DOHH2 (cell line): Measurements from ENCODE around the gene MLST8.

Experiments used
- H3F3A ChIP-seq: fragments of 200-600 bp; sonication (generic), shearing (Covaris generic); 2 replicates; pipeline ENCODE4 v1.6.0; 2016; ENCODE audit warnings: antibody characterized with exemption, mild to moderate bottlenecking; ENCODE audit not compliant: control insufficient read depth, insufficient read depth
- H3K27ac ChIP-seq: fragments of 200-600 bp; sonication (generic); 2 replicates; pipeline ENCODE4 v1.5.1; 2014; ENCODE audit warnings: low read depth, mild to moderate bottlenecking, low read length, moderate library complexity
- H3K27me3 ChIP-seq: fragments of 200-600 bp; sonication (generic); 2 replicates; pipeline ENCODE4 v1.6.1; 2014; ENCODE audit warnings: mild to moderate bottlenecking, low read length, mixed read lengths; ENCODE audit not compliant: control insufficient read depth
- H3K36me3 ChIP-seq: fragments of 200-600 bp; sonication (generic); 2 replicates; pipeline ENCODE4 v1.6.1; 2014; ENCODE audit warnings: mild to moderate bottlenecking, low read length, moderate library complexity, mixed read lengths; ENCODE audit not compliant: control insufficient read depth
- H3K4me1 ChIP-seq: fragments of 200-600 bp; sonication (generic); 2 replicates; pipeline ENCODE4 v1.6.1; 2014; ENCODE audit warnings: mild to moderate bottlenecking, low read length, mixed read lengths; ENCODE audit not compliant: control insufficient read depth
- H3K4me2 ChIP-seq: fragments of 200-600 bp; sonication (generic); 2 replicates; pipeline ENCODE4 v1.6.0; 2014; ENCODE audit warnings: mild to moderate bottlenecking, low read length, moderate library complexity
- H3K4me3 ChIP-seq: fragments of 200-600 bp; sonication (generic); 2 replicates; pipeline ENCODE4 v1.5.1; 2014; ENCODE audit warnings: mild to moderate bottlenecking, low read length, mixed read lengths
- H3K79me2 ChIP-seq: fragments of 200-600 bp; sonication (generic); 2 replicates; pipeline ENCODE4 v1.6.1; 2014; ENCODE audit warnings: mild to moderate bottlenecking, low read length, mixed read lengths; ENCODE audit not compliant: control insufficient read depth
- H3K9me2 ChIP-seq: fragments of 200-600 bp; sonication (generic); replicated peaks from 2 replicates; pipeline ENCODE4 v1.6.1; 2014; ENCODE audit warnings: mild to moderate bottlenecking, low read length, mixed read lengths; ENCODE audit not compliant: control insufficient read depth
- H3K9me3 ChIP-seq: fragments of 200-600 bp; sonication (generic); 2 replicates; pipeline ENCODE4 v1.6.1; 2014; ENCODE audit warnings: antibody characterized with exemption, low read length, mixed read lengths; ENCODE audit not compliant: control insufficient read depth, insufficient read depth
- H4K20me1 ChIP-seq: fragments of 200-600 bp; sonication (generic); 2 replicates; pipeline ENCODE4 v1.6.0; 2014; ENCODE audit warnings: low read depth, mild to moderate bottlenecking, antibody characterized with exemption, low read length, moderate library complexity; ENCODE audit not compliant: control insufficient read depth, insufficient read depth
- CTCF ChIP-seq: fragments of 200-600 bp; sonication (generic); IDR thresholded peaks from one replicate; pipeline ENCODE4 v1.5.1; 2014; ENCODE audit warnings: antibody characterized with exemption, mild to moderate bottlenecking, low read depth, low read length; ENCODE audit not compliant: poor library complexity, severe bottlenecking
- EZH2phosphoT487 ChIP-seq: fragments of 200-600 bp; sonication (generic); IDR thresholded peaks from 2 replicates; pipeline ENCODE4 v1.6.1; 2017; ENCODE audit warnings: borderline replicate concordance, mild to moderate bottlenecking, antibody characterized with exemption, low read length, moderate library complexity, mixed read lengths

MLST8 gene

DNA sequence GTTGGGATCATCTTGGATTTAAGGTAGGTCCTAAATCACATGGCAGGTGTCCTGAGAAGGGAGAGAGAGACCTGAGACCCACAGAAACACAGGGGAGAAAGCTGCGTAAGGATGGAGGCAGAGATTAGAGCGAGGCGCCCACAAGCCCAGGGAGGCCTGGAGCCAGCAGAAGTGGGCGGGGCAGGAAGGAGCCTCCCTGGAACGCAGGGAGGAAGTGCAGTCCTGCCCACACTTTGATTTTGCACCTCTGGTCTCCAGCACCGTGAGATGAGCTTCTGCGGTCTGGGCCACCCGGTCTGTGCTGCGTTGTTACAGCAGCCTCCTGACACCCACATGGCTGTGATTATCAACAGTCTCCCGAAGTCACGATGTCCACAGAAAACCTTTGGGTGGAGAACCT, 37.3 kb downstream of the MLST8 start:
- Histone ChIP-seq H3K36me3 (peaks cover 58% of the 10 kb centered on the region), H4K20me1 (no peaks in the 10 kb centered on the region), H3K4me2 (no peak overlapping the region), H3K4me1 (no peaks in the 10 kb centered on the region), H3K9me2 (no peaks in the 10 kb centered on the region), H3K27ac (no peak overlapping the region), H3K27me3 (no peaks in the 10 kb centered on the region), H3F3A (peaks cover 15% of the 10 kb centered on the region; the same call in 1 of the 2 replicates), H3K4me3 (no peak overlapping the region), H3K9me3 (no peaks in the 10 kb centered on the region), H3K79me2 (no peaks in the 10 kb centered on the region)
- TF ChIP-seq CTCF (no peak), EZH2phosphoT487 (no peak)

DNA sequence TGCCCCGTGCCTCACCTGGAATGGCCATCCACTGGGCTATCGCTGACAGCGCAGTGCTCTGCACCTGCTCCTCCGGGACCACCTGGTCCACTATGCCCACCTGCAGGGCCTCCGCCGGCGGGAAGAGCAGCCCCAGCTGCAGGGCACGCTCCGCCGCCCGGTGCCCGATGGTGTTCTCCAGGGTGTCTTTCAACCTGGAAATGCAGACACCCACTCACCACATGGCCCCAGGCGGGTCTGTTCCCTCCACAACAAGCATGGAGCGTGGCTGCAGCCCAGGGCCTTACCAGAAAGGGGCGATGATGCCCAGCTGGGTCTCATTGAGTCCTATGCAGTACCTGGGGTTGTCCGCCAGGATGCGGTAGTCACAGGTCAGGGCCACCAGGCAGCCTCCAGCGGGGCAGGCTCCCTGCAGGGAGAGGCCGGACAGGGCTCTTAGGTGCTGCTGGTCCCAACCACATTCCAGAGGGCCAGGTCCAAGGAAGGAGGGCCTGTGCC, 37.8 kb downstream of the MLST8 start:
- H3K4me2 ChIP-seq: no peak overlapping the region

GRCh38 chr16:2243781-2244180, 38.5 kb downstream of the MLST8 start:
- H3K4me2 ChIP-seq: no peak overlapping the region
- H3K9me2 ChIP-seq: no peaks in the 10 kb centered on the region
- no peak overlapping the region for H3K27ac ChIP-seq
- no peaks in the 10 kb centered on the region for H3K9me3 ChIP-seq
- H3K79me2 ChIP-seq: peaks cover 8% of the 10 kb centered on the region
- H3K36me3 ChIP-seq: peaks cover 55% of the 10 kb centered on the region
- no peaks in the 10 kb centered on the region for H3K27me3 ChIP-seq
- no peaks in the 10 kb centered on the region for H3K4me1 ChIP-seq
- H3K4me3 ChIP-seq: no peak overlapping the region
- TF ChIP-seq CTCF: no peak
- peaks cover 15% of the 10 kb centered on the region; the same call in 1 of the 2 replicates for H3F3A ChIP-seq
- no peaks in the 10 kb centered on the region for H4K20me1 ChIP-seq

More for the DNA sequence above, 37.8 kb downstream of the MLST8 start:
- Histone ChIP-seq H3K27ac (no peak overlapping the region), H3K27me3 (no peaks in the 10 kb centered on the region), H3K9me2 (no peaks in the 10 kb centered on the region), H3F3A (peaks cover 15% of the 10 kb centered on the region; the same call in 1 of the 2 replicates), H3K4me3 (no peak overlapping the region), H3K9me3 (no peaks in the 10 kb centered on the region), H3K4me1 (no peaks in the 10 kb centered on the region), H3K36me3 (peaks cover 58% of the 10 kb centered on the region), H3K79me2 (peaks cover 1% of the 10 kb centered on the region; the same call in 1 of the 2 replicates), H4K20me1 (no peaks in the 10 kb centered on the region)
- TF ChIP-seq CTCF (no peak), EZH2phosphoT487 (no peak)
